Thymus (tissue), 2 donors: ENCODE measurements around the gene LALBA. TPM values are rescaled to one million over a fixed set of nuclear protein-coding genes. Genes with fewer than 3 reads are reported as not detected.

Experiments
- polyA plus RNA-seq: library from polyadenylated mRNA; stranded (reverse); fragments of 200-250 nt; gene quantifications from one replicate; pipeline ENCODE4 v1.2.3, GENCODE V29; 2013
- total RNA-seq: library from RNA; stranded (reverse); fragments of 120-200 nt; gene quantifications from one replicate; pipeline ENCODE4 v1.2.4, GENCODE V29; 2013
- donor health status: healthy.

LALBA gene
- total and polyA plus RNA-seq, 2 donors = 0.14 to 0.68 TPM

Other genes starting within 250 kb of the LALBA start
- 23.0 TPM for gene ZNF641, start 219.1 kb downstream of the LALBA start, total RNA-seq
- 8.1 TPM for gene ZNF641, start 219.1 kb downstream of the LALBA start, polyA plus RNA-seq
- not detected for gene ANP32D, start 97.5 kb downstream of the LALBA start, total RNA-seq
- 0.07 TPM for gene ANP32D, start 97.5 kb downstream of the LALBA start, polyA plus RNA-seq
- gene C12orf54, start 87.5 kb downstream of the LALBA start, total RNA-seq = 0.19 TPM
- 3.5 TPM for gene C12orf54, start 87.5 kb downstream of the LALBA start, polyA plus RNA-seq
- gene OR8S1, start 44.4 kb downstream of the LALBA start, total RNA-seq = not detected
- not detected for gene OR8S1, start 44.4 kb downstream of the LALBA start, polyA plus RNA-seq
- 38.9 TPM for gene KANSL2, start 112.2 kb upstream of the LALBA start, total RNA-seq
- gene KANSL2, start 112.2 kb upstream of the LALBA start, polyA plus RNA-seq = 70.1 TPM
- gene CCNT1, start 146.7 kb upstream of the LALBA start, total RNA-seq = 21.8 TPM
- gene CCNT1, start 146.7 kb upstream of the LALBA start, polyA plus RNA-seq = 9.2 TPM
- gene ADCY6, start 219.0 kb upstream of the LALBA start, total RNA-seq = 2.6 TPM
- gene ADCY6, start 219.0 kb upstream of the LALBA start, polyA plus RNA-seq = 6.1 TPM
- gene CACNB3, start 248.4 kb upstream of the LALBA start, total RNA-seq = 8.3 TPM
- 10.4 TPM for gene CACNB3, start 248.4 kb upstream of the LALBA start, polyA plus RNA-seq